SU-DHL-6 (cell line): Measurements from ENCODE around the gene MSANTD1.

Source experiments
- CTCF ChIP-seq: fragments of 200-600 bp; sonication (generic); IDR thresholded peaks from one replicate; pipeline ENCODE4 v1.5.1; 2017; ENCODE audit warnings: antibody characterized with exemption, mild to moderate bottlenecking, low read length, moderate library complexity; ENCODE audit not compliant: insufficient read depth, poor library complexity, severe bottlenecking
- EZH2phosphoT487 ChIP-seq: fragments of 200-600 bp; sonication (generic), shearing (Covaris generic); conservative IDR thresholded peaks from 2 replicates; pipeline ENCODE4 v1.6.1; 2018; ENCODE audit warnings: mild to moderate bottlenecking, antibody characterized with exemption, low read length, moderate library complexity, mixed read lengths

DNA sequence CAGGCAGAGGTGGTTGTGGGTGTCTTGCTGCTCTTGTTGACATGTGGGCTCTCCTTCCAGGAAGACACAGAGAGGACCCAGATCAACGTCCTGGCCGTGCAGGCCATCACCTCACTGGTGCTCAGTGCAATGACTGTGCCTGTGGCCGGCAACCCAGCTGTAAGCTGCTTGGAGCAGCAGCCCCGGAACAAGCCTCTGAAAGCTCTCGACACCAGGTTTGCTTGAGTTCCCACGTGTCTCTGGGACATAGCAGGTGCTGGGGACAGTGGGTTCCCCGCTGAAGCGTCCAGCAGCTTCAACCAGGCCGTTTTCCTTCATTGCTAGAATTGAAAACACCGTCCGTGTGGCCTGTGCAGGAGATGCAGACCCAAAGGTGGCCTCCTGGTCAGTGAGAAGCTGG, 25.6 kb upstream of the MSANTD1 start:
- TF ChIP-seq CTCF (no peak), EZH2phosphoT487 (no peak)
